HFFc6 (cell line): ENCODE measurements around the gene TTC9. TPM values are rescaled to one million over a fixed set of nuclear protein-coding genes. Genes with fewer than 3 reads are reported as not detected.

Experiments
- DNase-seq: peaks from one replicate; pipeline ENCODE4 v3.0.0-alpha.2; 2018
- H3K27ac Mint-ChIP-seq: 2 replicates; pipeline ENCODE4 v1.8.0; 2020; ENCODE audit warnings: mild to moderate bottlenecking, mixed read lengths
- H3K27me3 Mint-ChIP-seq: 2 replicates; pipeline ENCODE4 v1.8.0; 2021; ENCODE audit warnings: mild to moderate bottlenecking, moderate library complexity, mixed read lengths; ENCODE audit not compliant: insufficient read depth
- H3K36me3 Mint-ChIP-seq: 2 replicates; pipeline ENCODE4 v1.8.0; 2021; ENCODE audit warnings: low read depth, mixed read lengths
- H3K4me1 Mint-ChIP-seq: 2 replicates; pipeline ENCODE4 v1.8.0; 2020; ENCODE audit warnings: low read depth, mixed read lengths
- H3K4me3 Mint-ChIP-seq: 2 replicates; pipeline ENCODE4 v1.8.0; 2020; ENCODE audit warnings: mild to moderate bottlenecking, moderate library complexity, mixed read lengths
- H3K9me3 Mint-ChIP-seq: 2 replicates; pipeline ENCODE4 v1.8.0; 2020; ENCODE audit warnings: mild to moderate bottlenecking, mixed read lengths
- total RNA-seq, 6 experiments: library from RNA; stranded (reverse); fragmentation: NEBNext Ultra II Directional; extraction: Animal tissue kit (Norgen Biotek cat#: 25700); gene quantifications; 2 replicates in 1 of 6; 3 replicates in 5 of 6; pipeline ENCODE4 v1.2.3, GENCODE V29; 2021
- TF ChIP-seq, protein P1 (sequence below): fragments of 200-600 bp; sonication (generic); IDR thresholded peaks from 2 replicates; pipeline ENCODE4 v1.5.0; 2021; ENCODE audit warnings: antibody characterized with exemption, mild to moderate bottlenecking

Gene TTC9
- total RNA-seq, 6 experiments from 2014 or later = 0.05 to 0.17 (median 0.09) TPM

- no peak for DNase-seq
- H3K36me3 Mint-ChIP-seq = no peaks in the 10 kb centered on the region
- no peak overlapping the region for H3K4me3 Mint-ChIP-seq
- H3K27me3 Mint-ChIP-seq = peaks cover 15% of the 10 kb centered on the region
- no peaks in the 10 kb centered on the region for H3K4me1 Mint-ChIP-seq
- TF ChIP-seq, protein P1, sequence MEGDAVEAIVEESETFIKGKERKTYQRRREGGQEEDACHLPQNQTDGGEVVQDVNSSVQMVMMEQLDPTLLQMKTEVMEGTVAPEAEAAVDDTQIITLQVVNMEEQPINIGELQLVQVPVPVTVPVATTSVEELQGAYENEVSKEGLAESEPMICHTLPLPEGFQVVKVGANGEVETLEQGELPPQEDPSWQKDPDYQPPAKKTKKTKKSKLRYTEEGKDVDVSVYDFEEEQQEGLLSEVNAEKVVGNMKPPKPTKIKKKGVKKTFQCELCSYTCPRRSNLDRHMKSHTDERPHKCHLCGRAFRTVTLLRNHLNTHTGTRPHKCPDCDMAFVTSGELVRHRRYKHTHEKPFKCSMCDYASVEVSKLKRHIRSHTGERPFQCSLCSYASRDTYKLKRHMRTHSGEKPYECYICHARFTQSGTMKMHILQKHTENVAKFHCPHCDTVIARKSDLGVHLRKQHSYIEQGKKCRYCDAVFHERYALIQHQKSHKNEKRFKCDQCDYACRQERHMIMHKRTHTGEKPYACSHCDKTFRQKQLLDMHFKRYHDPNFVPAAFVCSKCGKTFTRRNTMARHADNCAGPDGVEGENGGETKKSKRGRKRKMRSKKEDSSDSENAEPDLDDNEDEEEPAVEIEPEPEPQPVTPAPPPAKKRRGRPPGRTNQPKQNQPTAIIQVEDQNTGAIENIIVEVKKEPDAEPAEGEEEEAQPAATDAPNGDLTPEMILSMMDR = no peak
- no peak overlapping the region for H3K27ac Mint-ChIP-seq
- no peaks in the 10 kb centered on the region for H3K9me3 Mint-ChIP-seq
Observed at GRCh38 chr14:70724944-70725343, 83.2 kb downstream of the TTC9 start.

Other genes with a start within 250 kb of the TTC9 start
- 10 to 100 TPM; 24.2 to 29.9 (median 27.2) TPM for gene SYNJ2BP, start 224.8 kb upstream of the TTC9 start, total RNA-seq
- under 1 TPM; 0.31 to 0.69 (median 0.47) TPM for gene ADAM21, start 189.7 kb upstream of the TTC9 start, total RNA-seq
- under 1 TPM; 0.07 to 0.10 (median 0.09) TPM for gene ADAM20, start 106.9 kb upstream of the TTC9 start, total RNA-seq
- 10 to 100 TPM; 34.5 to 40.6 (median 37.1) TPM for gene MED6, start 41.3 kb upstream of the TTC9 start, total RNA-seq
- under 1 TPM; 0.24 to 0.51 (median 0.31) TPM for gene MAP3K9, start 167.6 kb downstream of the TTC9 start, total RNA-seq